ENCODE data around the gene MZT2A. TPM values are rescaled to one million over a fixed set of nuclear protein-coding genes. Genes with fewer than 3 reads are reported as not detected.
"Not testable (repeated sequence)": the region's sequence is repeated elsewhere in the genome, so short reads cannot be mapped to it uniquely, and the experiment has no call there.

Gene MZT2A, protein sequence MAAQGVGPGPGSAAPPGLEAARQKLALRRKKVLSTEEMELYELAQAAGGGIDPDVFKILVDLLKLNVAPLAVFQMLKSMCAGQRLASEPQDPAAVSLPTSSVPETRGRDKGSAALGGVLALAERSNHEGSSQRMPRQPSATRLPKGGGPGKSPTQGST
- total RNA-seq (2021; ENCODE audit: unreplicated experiment) (143 TPM), Bru-seq, nascent RNA (percentile 67 among the genes with signal in this experiment), BruChase-seq, experiment 1, labeled RNA remaining after a 2-hour chase (percentile 68 among the genes with signal in this experiment), BruChase-seq, experiment 2, labeled RNA remaining after a 6-hour chase (percentile 67 among the genes with signal in this experiment)
- polyA plus RNA-seq (2012; ENCODE audit: insufficient read length) = 282 TPM
- long read RNA-seq, transcript MZT2A-201 (3 exons, 624 nt) = major isoform, 43 of 75 reads
- long read RNA-seq, partial matches to known transcripts = 17 of 75 reads
- long read RNA-seq, other reads (novel, unspliced or antisense) = 13 of 75 reads

DNA sequence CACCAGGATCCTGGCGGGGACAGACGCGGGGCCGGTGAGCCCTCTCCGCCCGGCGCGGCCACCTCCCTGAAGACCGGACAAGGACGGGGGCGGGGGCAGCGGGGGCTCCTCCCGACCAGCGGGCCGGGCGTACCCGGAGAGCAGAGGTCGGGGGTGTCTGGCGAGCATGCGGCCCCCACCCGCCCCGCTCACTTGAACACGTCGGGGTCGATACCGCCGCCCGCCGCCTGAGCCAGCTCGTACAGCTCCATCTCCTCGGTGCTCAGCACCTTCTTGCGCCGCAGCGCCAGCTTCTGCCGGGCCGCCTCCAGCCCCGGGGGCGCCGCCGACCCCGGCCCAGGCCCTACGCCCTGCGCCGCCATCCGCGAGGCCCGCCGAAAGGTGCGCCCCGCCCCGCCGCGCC is at the start of gene MZT2A:
MZT2A (minus strand) TSS at position 383 of the 403 bp plus-strand sequence; CDS start at position 362, 21 bp downstream.
- in situ Hi-C loops (cut with HindIII; ENCODE audit: low pct_unique_long_range_greater_than_20kb, low sequenced_read_pairs); H3K4me1 ChIP-seq (ENCODE audit: control insufficient read depth, insufficient read depth, low read length); DNase-seq (ENCODE audit: low read depth, low spot score); POLR2A ChIA-PET; H3K27me3 ChIP-seq (ENCODE audit: control insufficient read depth, insufficient read depth, low read length); H3K9me3 ChIP-seq (ENCODE audit: control insufficient read depth, insufficient read depth, low read depth, low read length); intact Hi-C loops (cut with micrococcal nuclease; ENCODE audit: unreplicated experiment); BruUV-seq (replicated peaks); H3K36me3 ChIP-seq (ENCODE audit: control insufficient read depth, insufficient read depth, low read length): not testable (repeated sequence)
- Histone ChIP-seq H3K27ac (ENCODE audit: low read length) (peak within 1 kb of the TSS; percentile 73), H3K4me3 (ENCODE audit: low read depth in 2 of 2, low read length in 2 of 2) (peak within 1 kb of the TSS; percentile 70 to 97)
- CTCF ChIA-PET = interaction anchor here (0.6 to 1.2 kb wide), 3 partner anchors 181 to 326 kb away, joined by 3 to 8 read pairs (median 4); no protein-coding TSS in a partner anchor
- peak; percentile 25 for ATAC-seq

DNA sequence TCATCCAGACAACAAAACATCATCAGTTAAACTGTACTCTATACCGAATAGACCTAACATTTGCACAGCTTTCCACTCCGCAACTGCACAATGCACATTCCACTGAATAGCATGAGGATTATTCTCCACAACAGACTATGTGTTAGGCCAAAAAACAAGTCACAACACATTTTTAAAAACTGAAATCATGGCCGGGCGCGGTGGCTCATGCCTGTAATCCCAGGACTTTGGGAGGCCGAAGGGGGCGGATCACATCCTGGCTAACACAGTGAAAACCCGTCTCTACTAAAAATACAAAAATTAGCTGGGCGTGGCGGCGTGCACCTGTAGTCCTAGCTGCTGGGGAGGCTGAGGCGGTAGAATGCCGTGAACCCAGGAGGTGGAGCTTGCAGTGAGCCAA is 46.7 kb upstream of the MZT2A start:
- ATAC-seq; DNase-seq (ENCODE audit: low read depth, low spot score); H3K4me3 ChIP-seq (ENCODE audit: low read depth in 2 of 2, low read length in 2 of 2); H3K27ac ChIP-seq (ENCODE audit: low read length); H3K4me1 ChIP-seq (ENCODE audit: control insufficient read depth, insufficient read depth, low read length); H3K9me3 ChIP-seq (ENCODE audit: control insufficient read depth, insufficient read depth, low read depth, low read length); intact Hi-C loops (cut with micrococcal nuclease; ENCODE audit: unreplicated experiment); BruUV-seq (replicated peaks); in situ Hi-C loops (cut with HindIII; ENCODE audit: low pct_unique_long_range_greater_than_20kb, low sequenced_read_pairs); POLR2A ChIA-PET; H3K36me3 ChIP-seq (ENCODE audit: control insufficient read depth, insufficient read depth, low read length); CTCF ChIA-PET; H3K27me3 ChIP-seq (ENCODE audit: control insufficient read depth, insufficient read depth, low read length): not testable (repeated sequence)

DNA sequence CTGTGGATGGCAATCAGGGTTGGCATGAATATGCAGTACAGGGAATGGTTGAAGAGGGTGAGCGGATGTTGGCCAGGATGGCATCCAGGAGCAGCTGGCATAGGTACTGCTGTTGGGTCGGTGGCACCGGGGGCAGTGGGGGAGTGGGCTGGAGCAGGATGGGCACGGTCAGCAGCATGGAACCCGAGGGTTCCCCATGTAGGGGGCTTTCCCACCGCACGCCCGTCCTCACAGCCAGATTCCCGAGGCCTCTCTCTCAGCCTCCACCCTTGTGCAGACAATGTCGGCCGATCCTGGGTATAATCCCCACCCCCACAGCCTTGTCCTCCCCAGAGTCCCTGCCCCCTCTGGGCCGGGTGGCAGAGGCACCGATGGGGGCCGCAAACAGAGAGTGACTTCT is 44.6 kb upstream of the MZT2A start:
- CTCF ChIA-PET; intact Hi-C loops (cut with micrococcal nuclease; ENCODE audit: unreplicated experiment); H3K27ac ChIP-seq (ENCODE audit: low read length); H3K36me3 ChIP-seq (ENCODE audit: control insufficient read depth, insufficient read depth, low read length); H3K4me1 ChIP-seq (ENCODE audit: control insufficient read depth, insufficient read depth, low read length); BruUV-seq (replicated peaks); DNase-seq (ENCODE audit: low read depth, low spot score); ATAC-seq; POLR2A ChIA-PET; in situ Hi-C loops (cut with HindIII; ENCODE audit: low pct_unique_long_range_greater_than_20kb, low sequenced_read_pairs); H3K27me3 ChIP-seq (ENCODE audit: control insufficient read depth, insufficient read depth, low read length); H3K9me3 ChIP-seq (ENCODE audit: control insufficient read depth, insufficient read depth, low read depth, low read length); H3K4me3 ChIP-seq (ENCODE audit: low read depth in 2 of 2, low read length in 2 of 2): not testable (repeated sequence)

DNA sequence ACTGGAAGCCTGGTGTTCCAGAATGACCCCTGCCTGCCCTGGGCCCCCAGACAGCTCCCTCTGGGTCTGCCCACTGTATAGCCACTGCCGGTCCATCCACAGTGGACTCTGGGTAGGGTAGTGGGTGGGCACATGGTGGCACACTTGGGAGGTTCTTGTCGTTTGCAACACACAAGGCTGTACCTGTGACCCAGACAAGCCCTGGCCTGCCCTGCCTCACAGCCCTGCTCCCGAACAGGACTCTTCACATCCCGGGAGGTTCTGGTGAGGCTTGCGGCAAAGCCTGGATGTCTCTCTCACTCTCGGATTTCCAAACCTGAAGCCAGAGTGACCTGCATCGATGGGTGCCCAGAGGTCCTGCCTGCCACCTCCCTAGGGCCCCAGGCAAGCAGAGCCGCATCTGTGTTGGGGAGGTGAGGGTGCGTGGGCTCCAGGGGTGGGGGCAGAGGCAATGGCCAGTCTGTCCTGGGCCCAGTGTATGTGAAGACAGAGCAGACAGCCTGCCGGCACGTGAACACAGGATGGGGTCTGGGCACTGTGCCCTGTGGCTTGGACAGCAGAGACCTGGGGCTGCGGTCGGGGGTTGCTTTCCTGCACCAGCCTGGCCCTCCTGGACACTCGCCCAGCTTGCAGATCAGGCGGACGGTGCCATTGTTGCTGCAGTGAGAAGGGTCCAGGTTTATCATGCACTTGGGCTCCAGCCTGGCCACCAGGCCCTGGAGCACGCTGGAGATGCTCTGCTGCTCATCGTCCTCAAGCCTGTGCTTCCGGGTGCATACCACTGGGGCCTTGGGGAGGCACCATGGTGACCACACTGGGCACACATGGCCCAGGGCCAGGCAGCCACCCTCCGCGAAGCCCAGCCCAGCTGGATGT is 44.0 kb upstream of the MZT2A start:
- POLR2A ChIA-PET; CTCF ChIA-PET; H3K9me3 ChIP-seq (ENCODE audit: control insufficient read depth, insufficient read depth, low read depth, low read length); DNase-seq (ENCODE audit: low read depth, low spot score); H3K36me3 ChIP-seq (ENCODE audit: control insufficient read depth, insufficient read depth, low read length); H3K27ac ChIP-seq (ENCODE audit: low read length); ATAC-seq; H3K4me1 ChIP-seq (ENCODE audit: control insufficient read depth, insufficient read depth, low read length); BruUV-seq (replicated peaks); in situ Hi-C loops (cut with HindIII; ENCODE audit: low pct_unique_long_range_greater_than_20kb, low sequenced_read_pairs); H3K4me3 ChIP-seq (ENCODE audit: low read depth in 2 of 2, low read length in 2 of 2); H3K27me3 ChIP-seq (ENCODE audit: control insufficient read depth, insufficient read depth, low read length); intact Hi-C loops (cut with micrococcal nuclease; ENCODE audit: unreplicated experiment): not testable (repeated sequence)

DNA sequence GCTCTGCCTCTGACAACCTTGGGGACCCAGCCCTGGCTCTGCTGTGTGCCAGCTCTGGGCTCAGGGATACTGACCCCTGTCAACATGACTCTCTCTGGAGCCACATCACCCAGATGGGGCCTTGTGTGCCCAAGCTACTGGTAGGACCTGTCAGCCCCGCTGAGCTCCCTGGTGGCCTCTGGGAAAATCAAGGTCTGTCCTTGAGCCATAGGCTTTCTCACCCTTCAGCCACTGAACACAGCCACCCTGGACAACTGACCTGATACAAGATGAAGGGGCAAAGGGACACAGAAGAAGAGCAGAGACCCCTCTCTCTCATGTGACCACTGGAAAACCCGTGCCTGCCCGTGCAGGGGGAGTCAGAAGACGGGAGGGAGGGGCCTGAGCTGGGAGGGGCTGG is 43.3 kb upstream of the MZT2A start:
- no peak for ATAC-seq
- TF ChIP-seq, protein P1, sequence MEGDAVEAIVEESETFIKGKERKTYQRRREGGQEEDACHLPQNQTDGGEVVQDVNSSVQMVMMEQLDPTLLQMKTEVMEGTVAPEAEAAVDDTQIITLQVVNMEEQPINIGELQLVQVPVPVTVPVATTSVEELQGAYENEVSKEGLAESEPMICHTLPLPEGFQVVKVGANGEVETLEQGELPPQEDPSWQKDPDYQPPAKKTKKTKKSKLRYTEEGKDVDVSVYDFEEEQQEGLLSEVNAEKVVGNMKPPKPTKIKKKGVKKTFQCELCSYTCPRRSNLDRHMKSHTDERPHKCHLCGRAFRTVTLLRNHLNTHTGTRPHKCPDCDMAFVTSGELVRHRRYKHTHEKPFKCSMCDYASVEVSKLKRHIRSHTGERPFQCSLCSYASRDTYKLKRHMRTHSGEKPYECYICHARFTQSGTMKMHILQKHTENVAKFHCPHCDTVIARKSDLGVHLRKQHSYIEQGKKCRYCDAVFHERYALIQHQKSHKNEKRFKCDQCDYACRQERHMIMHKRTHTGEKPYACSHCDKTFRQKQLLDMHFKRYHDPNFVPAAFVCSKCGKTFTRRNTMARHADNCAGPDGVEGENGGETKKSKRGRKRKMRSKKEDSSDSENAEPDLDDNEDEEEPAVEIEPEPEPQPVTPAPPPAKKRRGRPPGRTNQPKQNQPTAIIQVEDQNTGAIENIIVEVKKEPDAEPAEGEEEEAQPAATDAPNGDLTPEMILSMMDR (IDR thresholded peaks at IDR 0.05) = no peak
- TF ChIP-seq TCF7L2 (IDR thresholded peaks at IDR 0.05; ENCODE audit: low read depth, low read length) (no peak), POLR2AphosphoS5 (IDR thresholded peaks at IDR 0.05; ENCODE audit: low read depth, low read length) (no peak), SIN3A (IDR thresholded peaks at IDR 0.05; ENCODE audit: borderline replicate concordance, insufficient read depth, low read depth, low read length) (no peak)
- TF ChIP-seq, protein P2, sequence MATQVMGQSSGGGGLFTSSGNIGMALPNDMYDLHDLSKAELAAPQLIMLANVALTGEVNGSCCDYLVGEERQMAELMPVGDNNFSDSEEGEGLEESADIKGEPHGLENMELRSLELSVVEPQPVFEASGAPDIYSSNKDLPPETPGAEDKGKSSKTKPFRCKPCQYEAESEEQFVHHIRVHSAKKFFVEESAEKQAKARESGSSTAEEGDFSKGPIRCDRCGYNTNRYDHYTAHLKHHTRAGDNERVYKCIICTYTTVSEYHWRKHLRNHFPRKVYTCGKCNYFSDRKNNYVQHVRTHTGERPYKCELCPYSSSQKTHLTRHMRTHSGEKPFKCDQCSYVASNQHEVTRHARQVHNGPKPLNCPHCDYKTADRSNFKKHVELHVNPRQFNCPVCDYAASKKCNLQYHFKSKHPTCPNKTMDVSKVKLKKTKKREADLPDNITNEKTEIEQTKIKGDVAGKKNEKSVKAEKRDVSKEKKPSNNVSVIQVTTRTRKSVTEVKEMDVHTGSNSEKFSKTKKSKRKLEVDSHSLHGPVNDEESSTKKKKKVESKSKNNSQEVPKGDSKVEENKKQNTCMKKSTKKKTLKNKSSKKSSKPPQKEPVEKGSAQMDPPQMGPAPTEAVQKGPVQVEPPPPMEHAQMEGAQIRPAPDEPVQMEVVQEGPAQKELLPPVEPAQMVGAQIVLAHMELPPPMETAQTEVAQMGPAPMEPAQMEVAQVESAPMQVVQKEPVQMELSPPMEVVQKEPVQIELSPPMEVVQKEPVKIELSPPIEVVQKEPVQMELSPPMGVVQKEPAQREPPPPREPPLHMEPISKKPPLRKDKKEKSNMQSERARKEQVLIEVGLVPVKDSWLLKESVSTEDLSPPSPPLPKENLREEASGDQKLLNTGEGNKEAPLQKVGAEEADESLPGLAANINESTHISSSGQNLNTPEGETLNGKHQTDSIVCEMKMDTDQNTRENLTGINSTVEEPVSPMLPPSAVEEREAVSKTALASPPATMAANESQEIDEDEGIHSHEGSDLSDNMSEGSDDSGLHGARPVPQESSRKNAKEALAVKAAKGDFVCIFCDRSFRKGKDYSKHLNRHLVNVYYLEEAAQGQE (IDR thresholded peaks at IDR 0.05; ENCODE audit: insufficient read depth in 1 of 2, low read depth in 2 of 2, low read length in 1 of 2) = no peak
- Histone ChIP-seq H3K4me3 (ENCODE audit: low read depth in 2 of 2, low read length in 2 of 2) (no peak overlapping the region), H3K27me3 (ENCODE audit: control insufficient read depth, insufficient read depth, low read length) (no peaks in the 10 kb centered on the region), H3K4me1 (ENCODE audit: control insufficient read depth, insufficient read depth, low read length) (no peaks in the 10 kb centered on the region), H3K9me3 (ENCODE audit: control insufficient read depth, insufficient read depth, low read depth, low read length) (no peaks in the 10 kb centered on the region), H3K27ac (ENCODE audit: low read length) (no peak overlapping the region), H3K36me3 (ENCODE audit: control insufficient read depth, insufficient read depth, low read length) (no peaks in the 10 kb centered on the region)
- in situ Hi-C loops (cut with HindIII; ENCODE audit: low pct_unique_long_range_greater_than_20kb, low sequenced_read_pairs) (no loop called here), intact Hi-C loops (cut with micrococcal nuclease; ENCODE audit: unreplicated experiment) (no loop called here)
- ChIA-PET POLR2A (no interaction called here), CTCF (no interaction called here)
- no peak for DNase-seq (ENCODE audit: low read depth, low spot score)
- no TSS peak for BruUV-seq (replicated peaks)

All from Panc1 (cell line).